Activated CD4-positive, alpha-beta T cell treated with anti-CD3 and anti-CD28 coated beads, Interleukin-2, amount 10 ng/mL, durations not matched to agents 24 days and 14 days (primary cell): Measurements from ENCODE around the gene PHYKPL. TPM values are rescaled to one million over a fixed set of nuclear protein-coding genes. Genes with fewer than 3 reads are reported as not detected.
"Not testable (repeated sequence)": the region's sequence is repeated elsewhere in the genome, so short reads cannot be mapped to it uniquely, and the experiment has no call there.

Experiments
- DNase-seq: peaks from one replicate; pipeline ENCODE4 v3.0.0; 2022
- H3K27ac Mint-ChIP-seq: one replicate; pipeline ENCODE4 v1.8.0; 2022; ENCODE audit warnings: mild to moderate bottlenecking, mixed read lengths
- H3K27me3 Mint-ChIP-seq: one replicate; pipeline ENCODE4 v1.8.0; 2022; ENCODE audit warnings: mixed read lengths
- H3K36me3 Mint-ChIP-seq: one replicate; pipeline ENCODE4 v1.8.0; 2022; ENCODE audit warnings: low read depth, mild to moderate bottlenecking, mixed read lengths
- H3K4me1 Mint-ChIP-seq: one replicate; pipeline ENCODE4 v1.8.0; 2021; ENCODE audit warnings: mixed read lengths
- H3K4me3 Mint-ChIP-seq: one replicate; pipeline ENCODE4 v1.8.0; 2022; ENCODE audit warnings: mild to moderate bottlenecking, moderate library complexity, mixed read lengths
- H3K9me3 Mint-ChIP-seq: one replicate; pipeline ENCODE4 v1.8.0; 2021; ENCODE audit warnings: mixed read lengths
- intact Hi-C: fragments of 100-400 bp; cut with micrococcal nuclease; formaldehyde crosslinking; loops from one replicate; pipeline ENCODE4 v1.15.1; 2023
- total RNA-seq: library from RNA; stranded (reverse); gene quantifications from 2 replicates; pipeline ENCODE4 v1.2.3, GENCODE V29; 2022

Gene PHYKPL
- total RNA-seq, 1 donor from 2014 or later = 77.8 TPM

DNA sequence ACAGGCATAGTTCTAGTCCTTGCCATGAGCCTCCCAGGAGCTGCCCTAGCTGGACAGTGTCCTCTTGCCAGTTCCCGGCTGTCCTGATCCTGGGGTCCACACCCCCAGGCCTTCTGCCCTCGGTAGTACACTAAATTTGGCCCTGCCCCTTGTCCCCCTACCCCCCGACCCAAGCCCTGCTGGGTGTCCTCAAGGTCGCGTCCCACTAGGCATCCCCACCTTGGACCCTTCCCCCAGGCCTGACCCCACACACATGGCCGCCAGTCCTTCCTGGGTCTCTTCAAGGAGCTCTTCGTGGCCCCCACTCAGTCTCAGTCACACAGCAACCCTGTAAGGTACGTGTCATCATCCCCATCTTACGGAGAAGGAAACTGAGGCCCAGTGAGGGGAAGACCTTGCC lies 40.0 kb upstream of the PHYKPL start:
- Mint-ChIP-seq H3K27ac (no peak overlapping the region), H3K27me3 (no peaks in the 10 kb centered on the region), H3K4me1 (no peaks in the 10 kb centered on the region), H3K4me3 (no peak overlapping the region), H3K9me3 (peaks cover 5% of the 10 kb centered on the region), H3K36me3 (no peaks in the 10 kb centered on the region)
- no peak for DNase-seq
- intact Hi-C loops = no loop called here

DNA sequence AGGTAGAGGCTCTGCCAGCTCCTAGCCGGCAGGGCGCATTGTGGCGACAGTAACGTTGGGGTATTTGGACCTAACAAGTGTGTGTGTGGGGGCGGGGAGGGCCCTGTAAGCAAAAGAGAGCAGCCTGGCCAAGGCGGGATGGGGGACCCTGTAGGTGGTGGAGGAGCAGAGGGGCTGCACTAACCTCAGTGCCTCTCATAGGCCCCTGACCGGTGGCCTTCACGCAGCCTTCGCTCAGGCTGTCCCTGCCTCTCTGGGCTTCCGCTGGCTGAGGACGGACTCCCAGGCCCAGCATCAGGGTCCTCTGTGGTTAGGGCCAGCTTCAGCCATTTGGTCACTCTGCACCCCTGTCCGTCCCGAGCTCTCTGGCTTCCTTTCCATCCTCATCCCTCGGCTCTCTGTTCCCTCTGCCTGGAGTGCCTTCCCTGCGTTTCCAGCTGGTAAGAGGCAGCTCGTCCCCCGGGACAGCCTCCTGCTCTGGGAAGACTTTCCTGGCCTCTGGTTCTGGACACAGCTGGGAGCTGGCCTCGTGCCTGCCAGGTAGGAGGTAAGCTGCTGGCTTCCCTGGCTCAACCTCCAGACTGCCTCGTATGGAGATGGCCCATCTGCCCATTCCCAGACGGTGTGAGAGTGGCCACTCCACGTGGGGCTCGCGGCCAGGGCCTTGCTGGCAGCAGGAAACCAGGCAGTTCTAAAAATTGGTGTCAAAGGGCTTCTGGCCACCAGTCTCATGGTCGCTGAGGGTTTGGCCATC lies 39.3 kb upstream of the PHYKPL start:
- H3K36me3 Mint-ChIP-seq = no peaks in the 10 kb centered on the region
- H3K27ac Mint-ChIP-seq = no peak overlapping the region
- H3K4me3 Mint-ChIP-seq = no peak overlapping the region
- H3K9me3 Mint-ChIP-seq = peaks cover 5% of the 10 kb centered on the region
- no peaks in the 10 kb centered on the region for H3K27me3 Mint-ChIP-seq
- intact Hi-C loops = no loop called here
- H3K4me1 Mint-ChIP-seq = no peaks in the 10 kb centered on the region
- DNase-seq = no peak

DNA sequence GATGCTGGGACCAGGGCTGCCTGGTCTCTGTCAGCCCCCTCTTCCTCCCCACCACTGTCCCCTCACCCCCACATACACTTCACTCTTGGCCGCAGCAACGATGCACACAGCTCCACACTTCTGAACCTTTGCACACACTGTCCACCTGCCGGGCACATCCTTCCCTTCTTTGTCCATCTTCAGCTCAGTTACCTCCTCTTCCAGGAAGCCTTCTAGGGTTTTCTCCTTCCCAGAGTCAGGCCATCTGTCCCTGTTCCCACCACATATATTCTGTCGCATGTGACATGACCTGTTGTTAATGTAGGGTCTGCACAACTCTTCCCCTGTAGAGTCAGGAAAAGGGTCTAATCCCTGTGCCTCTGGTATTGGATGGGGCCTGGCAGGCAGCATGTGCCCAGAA lies 38.6 kb upstream of the PHYKPL start:
- intact Hi-C loops = no loop called here

DNA sequence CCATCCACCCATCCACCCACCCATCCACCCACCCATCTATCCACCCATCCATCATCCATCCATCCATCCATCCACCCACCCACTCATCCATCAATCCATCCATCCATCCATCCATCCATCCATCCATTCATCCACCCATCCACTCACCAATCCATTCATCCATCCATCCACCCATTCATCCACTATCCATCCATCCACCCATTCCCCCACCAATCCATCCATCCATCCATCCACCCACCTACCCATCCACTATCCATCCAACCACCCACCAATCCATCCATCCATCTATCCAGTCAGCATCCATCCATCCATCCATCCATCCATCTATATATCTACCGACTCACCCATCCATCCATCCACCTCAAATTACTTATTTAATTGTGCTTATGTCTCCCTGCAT lies 36.9 kb upstream of the PHYKPL start:
- Mint-ChIP-seq H3K4me3 (no peak overlapping the region), H3K4me1 (no peaks in the 10 kb centered on the region), H3K27ac (no peak overlapping the region), H3K9me3 (peaks cover 5% of the 10 kb centered on the region), H3K27me3 (no peaks in the 10 kb centered on the region), H3K36me3 (no peaks in the 10 kb centered on the region)
- intact Hi-C loops = no loop called here
- DNase-seq = no peak

More for the DNA sequence above, 38.6 kb upstream of the PHYKPL start:
- H3K4me3 Mint-ChIP-seq = no peak overlapping the region
- no peaks in the 10 kb centered on the region for H3K36me3 Mint-ChIP-seq
- H3K27ac Mint-ChIP-seq = no peak overlapping the region
- no peaks in the 10 kb centered on the region for H3K27me3 Mint-ChIP-seq
- no peaks in the 10 kb centered on the region for H3K4me1 Mint-ChIP-seq
- no peak for DNase-seq
- H3K9me3 Mint-ChIP-seq = peaks cover 5% of the 10 kb centered on the region

DNA sequence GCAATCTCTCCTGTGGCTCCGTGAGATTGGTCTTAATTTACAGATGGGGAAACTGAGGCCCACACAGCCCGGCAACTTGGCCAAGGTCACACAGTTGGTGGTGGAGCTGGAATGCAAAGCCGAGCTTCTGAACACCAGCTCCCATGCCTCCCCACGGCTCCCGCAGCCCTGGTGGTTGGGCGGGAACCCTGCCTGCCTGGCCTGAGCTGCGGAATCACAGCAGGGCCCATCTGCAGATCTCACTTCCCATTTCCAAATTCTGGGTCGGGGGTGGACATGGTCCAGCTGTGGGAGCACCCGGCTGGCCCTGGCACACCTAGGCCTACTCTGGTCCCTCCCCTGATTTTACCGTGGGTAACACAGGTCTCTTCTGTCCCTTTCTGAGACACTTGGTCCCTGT lies 35.3 kb upstream of the PHYKPL start:
- peaks cover 5% of the 10 kb centered on the region for H3K9me3 Mint-ChIP-seq
- intact Hi-C loops = no loop called here
- H3K4me3 Mint-ChIP-seq = no peak overlapping the region
- no peak overlapping the region for H3K27ac Mint-ChIP-seq
- no peaks in the 10 kb centered on the region for H3K4me1 Mint-ChIP-seq
- H3K27me3 Mint-ChIP-seq = no peaks in the 10 kb centered on the region
- DNase-seq = no peak
- H3K36me3 Mint-ChIP-seq = no peaks in the 10 kb centered on the region

DNA sequence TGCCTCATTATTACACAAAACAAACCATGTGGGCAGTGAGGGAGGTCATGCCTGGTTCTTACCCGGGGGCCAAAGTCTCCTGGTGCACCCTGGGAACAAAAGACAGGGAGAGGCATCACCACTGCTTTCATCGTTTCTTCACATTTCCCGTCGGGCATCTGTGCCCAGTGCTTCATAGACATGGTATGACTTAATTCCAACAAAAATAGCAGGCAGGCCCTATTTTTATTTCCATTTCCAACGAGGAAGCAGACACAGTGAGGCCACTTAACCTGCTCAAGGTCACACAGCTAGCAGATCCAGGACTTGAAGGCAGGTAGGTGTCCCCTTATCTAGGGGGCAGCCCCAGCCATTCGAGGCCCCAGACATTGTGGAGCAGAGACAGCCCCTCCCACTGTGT lies 34.6 kb upstream of the PHYKPL start:
- Mint-ChIP-seq H3K36me3 (no peaks in the 10 kb centered on the region), H3K27me3 (no peaks in the 10 kb centered on the region), H3K4me3 (no peak overlapping the region), H3K9me3 (peaks cover 5% of the 10 kb centered on the region), H3K4me1 (no peaks in the 10 kb centered on the region), H3K27ac (no peak overlapping the region)
- no peak for DNase-seq
- intact Hi-C loops = no loop called here

DNA sequence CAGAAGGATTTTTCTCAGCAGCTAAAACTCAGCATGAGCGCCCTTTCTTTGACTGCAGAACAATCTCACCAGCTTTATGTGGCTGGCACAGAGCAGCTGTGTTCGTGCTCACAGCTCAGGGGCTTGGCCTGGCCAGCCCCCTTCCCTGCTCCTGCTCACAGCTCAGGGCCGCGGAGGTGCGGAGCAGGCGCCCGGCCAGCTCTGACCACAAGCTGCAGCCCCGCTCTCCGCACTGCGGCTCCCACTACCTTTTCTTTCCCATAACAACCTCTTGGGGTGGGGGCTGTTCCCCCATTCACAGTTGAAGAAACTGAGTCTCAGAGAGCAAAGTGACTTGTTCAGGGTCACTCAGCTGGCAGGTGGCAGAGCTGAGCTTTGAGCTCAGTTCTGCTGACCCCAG lies 34.0 kb upstream of the PHYKPL start:
- no peak for DNase-seq
- Mint-ChIP-seq H3K9me3 (peaks cover 5% of the 10 kb centered on the region), H3K4me3 (no peak overlapping the region), H3K27me3 (no peaks in the 10 kb centered on the region), H3K36me3 (no peaks in the 10 kb centered on the region), H3K27ac (no peak overlapping the region), H3K4me1 (no peaks in the 10 kb centered on the region)
- intact Hi-C loops = no loop called here

DNA sequence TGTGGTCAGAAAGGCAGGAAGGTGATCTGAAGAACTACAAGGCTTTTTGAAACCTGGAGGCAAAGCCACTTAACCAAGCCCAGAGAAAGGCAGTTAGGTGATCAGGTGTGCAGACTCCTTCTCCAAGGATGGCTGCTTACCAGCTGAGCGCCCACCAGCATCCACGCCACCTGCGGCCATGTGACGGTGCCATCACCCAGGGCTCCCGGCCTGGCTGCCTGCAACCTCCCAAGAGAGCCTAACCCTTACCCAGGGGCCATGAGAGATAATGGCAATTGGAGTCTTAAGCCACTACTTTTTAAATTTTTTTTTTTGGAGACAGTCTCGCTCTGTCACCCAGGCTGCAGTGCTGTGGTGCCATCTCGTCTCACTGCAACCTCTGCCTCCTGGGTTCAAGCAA lies 33.1 kb upstream of the PHYKPL start:
- no peak for DNase-seq
- H3K27ac Mint-ChIP-seq = no peak overlapping the region
- intact Hi-C loops = no loop called here
- no peak overlapping the region for H3K4me3 Mint-ChIP-seq
- no peaks in the 10 kb centered on the region for H3K27me3 Mint-ChIP-seq
- no peaks in the 10 kb centered on the region for H3K36me3 Mint-ChIP-seq
- H3K9me3 Mint-ChIP-seq = peaks cover 5% of the 10 kb centered on the region
- H3K4me1 Mint-ChIP-seq = no peaks in the 10 kb centered on the region

DNA sequence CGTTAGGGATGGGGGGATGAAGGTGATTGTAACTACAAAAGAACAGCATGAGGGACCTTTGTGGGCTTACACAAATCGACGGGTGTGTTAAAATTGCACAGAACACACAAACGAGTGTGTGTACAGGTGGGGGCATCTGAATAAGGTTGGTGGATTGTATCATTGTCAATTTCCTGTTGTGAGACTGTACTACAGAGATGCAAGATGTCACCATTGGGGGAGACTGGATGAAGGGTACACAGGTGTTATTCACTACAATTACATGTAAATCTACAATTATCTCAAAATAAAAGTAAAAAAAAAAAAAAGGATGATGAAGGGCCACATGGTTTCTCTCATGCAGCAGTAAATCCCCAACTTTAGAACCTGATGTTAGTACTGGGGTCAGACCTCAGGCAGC lies 31.4 kb upstream of the PHYKPL start:
- intact Hi-C loops = no loop called here
- H3K36me3 Mint-ChIP-seq = no peaks in the 10 kb centered on the region

DNA sequence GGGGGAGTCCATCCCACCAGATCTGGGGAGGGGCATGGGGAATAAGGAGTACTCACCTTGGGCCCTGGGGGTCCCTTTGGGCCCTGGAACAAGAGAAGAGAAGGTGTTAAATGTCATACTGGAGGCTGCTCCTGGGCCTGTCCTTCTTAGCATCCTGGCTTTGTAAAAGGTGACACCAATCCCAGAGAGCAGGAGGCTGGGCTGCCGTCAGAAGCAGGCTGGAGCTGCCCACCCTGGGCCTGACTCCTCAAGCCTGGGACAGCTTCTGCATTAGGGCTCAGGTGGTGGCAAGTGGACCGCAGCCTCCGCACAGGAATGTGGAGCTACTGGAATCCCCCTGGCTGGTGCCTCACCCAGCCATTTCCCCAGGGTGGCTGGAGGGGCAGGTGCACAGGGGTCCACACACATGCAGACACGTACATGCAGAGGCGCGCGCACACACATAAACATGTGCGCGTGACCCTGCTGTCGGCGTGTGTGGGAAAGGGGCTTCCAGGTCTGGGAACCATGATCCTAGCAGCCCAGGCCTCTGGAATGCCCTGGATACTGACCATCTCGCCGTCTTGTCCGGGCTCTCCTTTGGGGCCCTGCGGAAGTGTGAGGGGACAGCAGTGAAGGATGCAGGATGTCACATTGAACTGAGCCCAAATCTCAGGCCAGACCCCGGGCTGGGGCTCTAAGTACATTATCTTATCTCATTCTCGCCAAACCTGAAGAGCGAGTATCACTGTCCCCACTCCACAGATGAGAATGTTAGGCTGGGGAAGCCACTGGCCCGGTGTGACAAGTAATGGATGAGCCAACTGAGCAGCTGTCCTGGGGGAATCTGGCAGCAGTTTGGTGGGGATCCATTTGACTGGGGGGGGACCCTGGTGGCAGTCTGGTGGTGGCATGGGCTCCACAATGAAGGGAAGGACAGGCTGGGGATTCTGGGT lies 29.3 kb upstream of the PHYKPL start:
- Mint-ChIP-seq H3K27me3 (no peaks in the 10 kb centered on the region), H3K4me3 (no peak overlapping the region), H3K36me3 (no peaks in the 10 kb centered on the region), H3K9me3 (no peaks in the 10 kb centered on the region), H3K4me1 (no peaks in the 10 kb centered on the region), H3K27ac (no peak overlapping the region)
- intact Hi-C loops = no loop called here
- no peak for DNase-seq

More for the DNA sequence above, 31.4 kb upstream of the PHYKPL start:
- H3K27me3 Mint-ChIP-seq = no peaks in the 10 kb centered on the region
- no peak overlapping the region for H3K4me3 Mint-ChIP-seq
- no peak for DNase-seq
- no peaks in the 10 kb centered on the region for H3K9me3 Mint-ChIP-seq
- no peak overlapping the region for H3K27ac Mint-ChIP-seq
- H3K4me1 Mint-ChIP-seq = no peaks in the 10 kb centered on the region

DNA sequence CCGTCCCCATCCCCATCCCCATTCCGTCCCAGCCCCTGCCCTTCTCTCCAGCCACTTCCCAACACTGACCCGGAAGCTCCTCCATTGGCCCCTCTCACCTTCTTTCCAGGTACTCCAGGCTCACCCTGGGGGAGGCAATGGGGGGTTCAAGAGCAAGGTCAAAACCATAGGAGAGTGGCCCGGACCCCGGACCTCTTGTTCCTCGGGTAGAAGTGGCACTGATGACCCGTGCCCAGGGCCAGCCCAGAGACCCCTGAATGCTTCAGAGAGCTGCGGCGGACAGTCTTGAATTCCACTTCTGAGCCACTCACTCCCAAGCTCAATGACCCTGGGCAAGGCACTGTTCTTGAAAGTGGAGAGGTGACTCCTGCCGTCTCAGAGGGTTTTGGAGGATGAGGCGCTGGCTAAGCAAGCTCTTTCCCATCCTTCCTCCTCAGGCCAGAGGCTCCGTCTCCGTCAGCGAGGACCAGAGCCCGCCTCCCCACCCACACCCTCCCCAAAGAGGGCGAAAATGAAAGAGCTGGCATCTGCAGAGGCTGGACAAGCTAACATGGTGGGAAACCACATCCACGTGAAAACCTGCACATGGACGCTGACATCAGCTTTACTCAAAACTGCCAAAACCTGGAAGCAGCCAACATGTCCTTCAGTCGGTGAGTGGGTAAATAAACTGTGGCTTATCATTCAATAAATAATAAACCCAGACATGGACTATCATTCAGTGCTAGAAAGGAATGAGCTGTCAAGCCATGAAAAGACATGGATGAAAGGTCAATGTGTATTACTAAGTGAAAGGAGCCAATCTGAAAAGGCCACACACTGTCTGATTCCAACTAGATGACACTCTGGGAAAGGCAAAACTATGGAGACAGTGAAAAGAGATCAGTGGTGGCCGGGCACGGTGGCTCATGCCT lies 27.3 kb upstream of the PHYKPL start:
- intact Hi-C loops = no loop called here

DNA sequence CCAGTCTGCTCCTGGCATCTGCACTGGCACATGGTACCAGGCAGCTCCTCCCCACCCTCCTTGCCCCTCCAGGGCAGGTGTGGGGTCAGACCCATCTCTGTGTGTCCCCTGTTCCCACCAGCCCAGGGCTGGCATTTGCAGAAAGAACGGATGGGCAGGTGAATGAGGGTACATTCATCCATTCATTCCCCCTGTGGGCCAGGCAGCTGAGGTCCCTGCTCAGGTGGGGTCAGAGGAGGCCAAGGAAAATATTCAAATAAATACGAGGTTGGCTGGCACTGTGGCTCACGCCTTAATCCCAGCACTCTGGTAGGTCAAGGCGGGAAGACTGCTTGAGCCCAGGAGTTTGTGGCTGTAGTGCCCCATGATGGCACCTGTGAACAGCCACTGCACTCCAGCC lies 25.0 kb upstream of the PHYKPL start:
- intact Hi-C loops = no loop called here
- Mint-ChIP-seq H3K27me3 (no peaks in the 10 kb centered on the region), H3K4me3 (no peak overlapping the region), H3K36me3 (no peaks in the 10 kb centered on the region), H3K4me1 (no peaks in the 10 kb centered on the region), H3K27ac (no peak overlapping the region), H3K9me3 (no peaks in the 10 kb centered on the region)
- no peak for DNase-seq

More for the DNA sequence above, 27.3 kb upstream of the PHYKPL start:
- no peaks in the 10 kb centered on the region for H3K9me3 Mint-ChIP-seq
- no peak for DNase-seq
- H3K27ac Mint-ChIP-seq = no peak overlapping the region
- no peak overlapping the region for H3K4me3 Mint-ChIP-seq
- H3K36me3 Mint-ChIP-seq = no peaks in the 10 kb centered on the region
- no peaks in the 10 kb centered on the region for H3K27me3 Mint-ChIP-seq
- no peaks in the 10 kb centered on the region for H3K4me1 Mint-ChIP-seq

DNA sequence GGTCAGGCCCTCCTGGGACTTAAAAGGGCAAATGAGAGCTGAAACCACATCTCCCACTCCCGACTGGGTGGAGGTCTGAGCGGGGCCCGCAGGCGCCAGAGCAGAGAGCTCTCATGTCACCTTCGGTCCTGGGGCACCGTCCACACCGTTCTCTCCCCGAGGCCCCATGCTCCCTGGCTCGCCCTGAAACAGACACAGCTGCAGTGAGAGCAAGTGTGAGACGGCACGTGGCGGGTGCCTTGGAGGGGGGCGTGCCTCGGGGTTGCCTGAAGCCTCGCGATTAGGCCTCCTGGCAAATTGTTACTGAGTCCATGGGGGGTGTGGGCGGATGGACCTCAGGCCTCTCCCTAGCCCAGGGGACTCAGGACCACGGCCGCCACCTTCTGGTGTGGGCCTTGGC lies 24.1 kb upstream of the PHYKPL start:
- intact Hi-C loops = no loop called here
- H3K36me3 Mint-ChIP-seq = no peaks in the 10 kb centered on the region
- no peak overlapping the region for H3K4me3 Mint-ChIP-seq
- H3K27me3 Mint-ChIP-seq = no peaks in the 10 kb centered on the region
- no peaks in the 10 kb centered on the region for H3K9me3 Mint-ChIP-seq
- H3K4me1 Mint-ChIP-seq = no peaks in the 10 kb centered on the region
- H3K27ac Mint-ChIP-seq = no peak overlapping the region
- DNase-seq = no peak

DNA sequence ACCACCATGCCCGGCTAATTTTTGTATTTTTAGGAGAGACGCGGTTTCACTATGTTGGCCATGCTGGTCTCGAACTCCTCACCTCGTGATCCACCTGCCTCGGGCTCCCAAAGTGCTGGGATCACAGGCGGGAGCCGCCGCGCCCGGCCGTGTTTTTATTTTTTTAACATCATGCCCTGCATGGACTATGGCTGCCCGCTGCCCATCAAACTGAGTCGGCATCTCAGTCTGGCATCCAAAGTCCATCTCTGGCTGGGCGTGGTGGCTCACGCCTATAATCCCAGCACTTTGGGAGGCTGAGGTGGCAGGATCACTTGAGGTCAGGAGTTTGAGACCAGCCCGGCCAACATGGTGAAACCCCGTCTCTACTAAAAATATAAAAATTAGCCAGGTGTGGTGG lies 21.0 kb upstream of the PHYKPL start:
- H3K27me3 Mint-ChIP-seq, intact Hi-C loops, H3K4me3 Mint-ChIP-seq, H3K9me3 Mint-ChIP-seq, H3K4me1 Mint-ChIP-seq, DNase-seq, H3K36me3 Mint-ChIP-seq, H3K27ac Mint-ChIP-seq: not testable (repeated sequence)
